HG02610 (cell line): ENCODE measurements around the gene LRRFIP2.

Experiments
- ATAC-seq: cut with Tn5 transposase; IDR thresholded peaks from one replicate; pipeline ENCODE4 v1.9.1; 2021; ENCODE audit warnings: mild to moderate bottlenecking, moderate library complexity; ENCODE audit not compliant: unreplicated experiment

Gene LRRFIP2

DNA sequence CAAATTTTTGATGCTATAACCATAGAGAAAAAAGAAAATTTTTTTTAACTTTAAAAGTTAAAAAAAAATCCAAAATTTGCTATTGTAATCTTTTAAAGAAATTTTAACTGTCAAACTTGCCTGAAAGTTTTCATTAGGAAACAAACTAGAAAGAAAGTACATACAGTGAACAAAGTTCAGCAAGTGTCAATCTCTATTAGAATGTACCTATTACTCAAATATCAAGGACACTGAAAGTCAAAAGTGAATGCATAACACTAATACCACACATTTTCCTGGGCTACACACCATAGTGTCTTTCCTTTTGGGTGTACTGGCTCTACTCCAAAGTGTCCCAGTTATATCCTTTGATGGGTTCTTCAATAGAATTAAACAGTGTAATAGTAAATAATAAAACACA lies 56.8 kb downstream of the LRRFIP2 start:
- no peak for ATAC-seq

DNA sequence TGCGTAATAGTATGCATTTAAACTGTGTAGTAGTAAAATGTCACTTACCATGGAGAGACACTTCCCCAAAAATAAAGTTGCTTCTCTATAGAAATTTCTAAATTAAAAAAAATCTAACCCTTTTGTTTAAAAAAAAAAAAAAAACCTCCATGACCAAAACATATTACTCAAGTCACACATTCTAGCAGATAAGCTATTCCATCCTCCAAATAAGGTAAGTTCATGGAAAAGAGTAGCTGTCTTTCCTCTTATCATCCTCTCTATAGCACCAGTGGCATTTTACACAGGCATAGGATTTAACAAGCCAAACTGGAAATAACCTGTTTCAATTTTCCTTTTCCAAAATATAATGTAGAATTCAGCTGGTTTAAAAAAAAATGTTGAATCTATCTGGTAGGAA lies 57.4 kb downstream of the LRRFIP2 start:
- no peak for ATAC-seq

DNA sequence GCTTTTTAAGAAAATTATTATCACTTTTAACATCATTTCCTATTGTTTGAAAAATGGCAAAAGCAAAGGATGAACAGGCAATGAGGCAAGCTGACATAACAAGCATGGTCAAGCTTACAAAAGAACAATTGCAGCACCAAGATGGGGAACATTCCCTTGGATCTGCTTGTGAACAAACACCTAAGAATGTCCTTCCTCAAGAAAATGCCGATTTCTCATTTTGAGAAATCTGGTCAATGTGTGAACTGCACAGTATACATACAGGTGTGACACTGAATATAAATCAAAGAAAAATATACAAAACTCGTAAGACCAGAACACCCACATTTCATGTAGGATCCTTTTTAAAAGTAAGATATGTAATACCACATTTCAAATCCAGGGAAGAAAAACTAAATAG lies 58.9 kb downstream of the LRRFIP2 start:
- ATAC-seq: no peak

DNA sequence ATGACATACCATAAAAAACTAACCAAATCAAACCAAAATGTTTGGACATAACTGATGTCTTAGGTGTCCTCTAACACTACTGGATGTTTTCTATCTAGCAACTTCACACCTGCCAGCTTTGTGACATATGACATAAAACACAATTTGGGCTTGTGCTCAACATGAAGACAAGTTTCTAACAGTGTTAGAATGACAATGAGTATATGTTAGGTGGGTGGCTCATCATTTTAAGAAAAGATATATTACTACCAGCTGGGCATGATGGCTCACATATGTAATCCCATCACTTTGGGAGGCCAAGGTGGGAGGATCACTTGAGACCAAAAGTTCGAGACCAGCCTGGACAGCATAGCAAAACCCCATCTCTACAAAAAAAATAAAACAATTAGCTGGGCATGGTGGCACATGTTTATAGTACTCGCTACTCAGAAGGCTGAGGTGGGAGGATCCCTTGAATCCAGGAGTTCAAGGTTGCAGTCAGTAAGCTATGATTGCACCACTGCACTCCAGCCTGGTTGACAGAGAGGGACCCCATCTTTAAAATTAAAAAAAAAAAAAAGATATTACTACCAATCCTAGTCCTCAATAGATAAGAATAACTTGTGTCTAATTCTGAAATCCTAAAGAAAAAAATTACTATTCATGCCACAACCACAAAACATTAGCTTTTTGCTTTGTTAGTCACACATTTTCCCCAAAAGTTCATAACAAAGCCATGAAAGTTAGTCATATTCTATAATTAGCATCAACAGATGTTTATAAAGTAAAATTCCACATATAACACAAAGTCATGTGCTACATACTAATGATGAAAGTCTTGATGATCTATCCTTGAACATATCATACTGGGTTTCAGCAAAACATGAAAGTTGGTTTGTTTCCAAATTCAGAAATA lies 59.9 kb downstream of the LRRFIP2 start:
- peak; percentile 58 for ATAC-seq

DNA sequence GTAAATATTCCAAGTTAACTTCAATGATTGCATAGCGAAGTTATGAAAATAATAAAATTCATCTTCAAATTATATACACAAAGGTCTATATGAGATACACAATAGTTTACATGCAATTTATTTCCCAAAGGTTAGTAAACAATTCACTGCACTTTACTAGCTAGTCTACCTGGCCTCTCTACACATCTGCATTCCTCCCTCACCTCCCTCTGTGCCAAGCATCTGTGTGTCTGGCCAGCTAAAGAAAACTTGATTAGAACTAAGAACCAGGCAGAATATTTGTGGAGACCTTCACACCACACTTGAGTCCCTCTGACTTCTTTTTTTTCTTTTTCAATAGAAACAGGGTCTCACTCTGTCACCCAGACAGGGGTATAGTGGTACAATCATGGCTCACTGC lies 61.4 kb downstream of the LRRFIP2 start:
- no peak for ATAC-seq

DNA sequence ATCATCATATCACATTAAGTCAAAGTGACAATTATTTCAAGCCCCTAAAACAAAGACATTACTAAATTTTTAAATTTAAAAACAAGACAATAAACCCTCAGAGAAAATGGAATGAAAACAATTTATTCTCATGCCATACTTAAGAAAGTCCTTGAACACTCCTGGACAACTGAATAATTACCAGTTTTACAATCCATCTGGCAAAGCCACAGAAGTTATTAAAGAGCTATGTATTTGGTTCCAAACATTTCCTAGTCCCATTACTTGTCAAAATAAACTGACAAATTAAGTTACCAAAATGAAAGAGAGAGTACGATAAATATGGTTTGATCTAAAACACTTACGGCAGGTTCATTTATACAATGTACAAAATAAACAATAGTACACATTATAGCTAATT lies 63.2 kb downstream of the LRRFIP2 start:
- no peak for ATAC-seq

DNA sequence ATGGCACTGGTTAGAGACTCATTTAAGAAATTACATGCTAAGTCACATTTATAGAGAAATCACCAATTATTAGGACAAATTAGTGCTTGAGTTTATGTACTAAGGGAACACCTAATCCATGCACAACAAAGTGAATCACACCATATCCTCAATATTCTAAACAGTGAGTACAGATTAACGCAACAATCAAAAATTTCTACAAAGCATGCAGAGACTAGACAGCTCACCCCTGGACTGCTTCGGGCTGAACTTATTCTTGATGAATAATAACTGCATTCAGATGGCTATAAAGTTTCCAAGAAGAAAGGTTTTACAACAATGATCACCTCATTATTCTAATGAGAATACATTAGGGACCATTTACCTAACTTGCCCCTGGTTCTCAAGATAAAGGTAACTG lies 66.5 kb downstream of the LRRFIP2 start:
- ATAC-seq: no peak

DNA sequence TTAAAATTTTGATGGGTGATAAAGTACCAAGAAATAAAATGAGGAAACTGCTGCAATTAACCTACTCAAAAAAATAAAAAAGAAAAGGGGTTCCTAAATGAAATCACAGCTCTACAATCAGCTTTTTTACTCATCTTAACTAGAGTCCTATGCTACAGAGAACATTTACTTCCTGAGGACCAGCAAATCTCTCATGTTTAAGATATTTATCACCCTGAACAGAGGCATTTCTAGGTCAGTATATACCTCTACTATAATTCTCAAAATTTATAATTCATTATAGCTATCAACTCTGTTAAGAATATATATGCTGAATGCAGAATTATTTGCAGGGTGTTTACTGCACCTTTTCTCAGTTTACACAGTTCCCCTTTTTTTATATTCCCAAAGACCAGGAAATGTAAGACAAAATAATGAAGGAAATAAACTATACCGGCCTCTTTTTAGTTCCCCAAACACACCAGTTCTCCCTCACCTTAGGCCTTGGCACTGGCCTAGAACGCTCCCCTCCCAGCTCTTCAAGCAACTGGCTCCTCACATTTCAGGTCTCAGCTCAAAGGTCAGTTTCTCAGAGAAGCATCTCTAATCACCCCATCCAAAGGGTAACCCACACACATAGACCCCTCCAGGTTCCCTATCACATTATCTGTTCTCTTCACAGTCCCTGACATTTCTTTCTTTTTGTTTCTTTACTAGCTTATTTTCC lies 71.1 kb downstream of the LRRFIP2 start:
- no peak for ATAC-seq

DNA sequence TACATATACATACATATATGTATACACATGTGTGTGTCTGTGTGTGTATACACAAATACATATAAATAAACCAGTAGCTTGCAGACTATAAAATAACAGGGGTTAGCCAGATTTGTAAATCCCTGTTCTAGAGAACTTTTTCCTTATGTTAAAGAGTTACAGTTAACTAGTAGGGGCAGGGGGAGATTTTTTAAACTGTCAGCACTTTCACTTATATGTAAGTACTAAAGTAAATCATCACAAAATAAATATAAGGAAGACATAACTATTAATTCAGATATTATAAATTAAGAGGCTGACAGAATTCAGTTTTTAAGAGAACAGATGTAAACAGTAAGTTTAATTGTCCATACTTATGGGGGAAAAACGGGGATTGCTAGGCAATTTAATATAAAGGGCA lies 74.0 kb downstream of the LRRFIP2 start:
- no peak for ATAC-seq

DNA sequence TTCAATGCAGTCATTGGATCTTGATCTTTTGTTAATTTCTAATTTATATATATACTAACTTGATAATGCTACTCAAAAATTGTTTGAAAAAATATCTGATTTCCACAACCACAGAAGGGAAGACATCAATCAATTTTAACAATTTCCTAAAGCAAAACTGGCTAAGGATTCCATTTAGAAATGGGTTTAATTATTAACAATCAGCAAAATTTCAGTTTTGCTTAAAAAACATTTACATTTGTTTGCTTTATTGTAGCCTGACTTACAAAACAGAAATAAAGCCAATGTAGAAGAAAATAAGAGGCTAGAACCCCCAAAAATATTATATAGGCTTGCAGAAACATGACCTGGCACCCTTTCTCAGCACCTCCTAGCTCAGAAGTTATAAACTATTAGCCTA lies 74.9 kb downstream of the LRRFIP2 start:
- ATAC-seq: no peak

DNA sequence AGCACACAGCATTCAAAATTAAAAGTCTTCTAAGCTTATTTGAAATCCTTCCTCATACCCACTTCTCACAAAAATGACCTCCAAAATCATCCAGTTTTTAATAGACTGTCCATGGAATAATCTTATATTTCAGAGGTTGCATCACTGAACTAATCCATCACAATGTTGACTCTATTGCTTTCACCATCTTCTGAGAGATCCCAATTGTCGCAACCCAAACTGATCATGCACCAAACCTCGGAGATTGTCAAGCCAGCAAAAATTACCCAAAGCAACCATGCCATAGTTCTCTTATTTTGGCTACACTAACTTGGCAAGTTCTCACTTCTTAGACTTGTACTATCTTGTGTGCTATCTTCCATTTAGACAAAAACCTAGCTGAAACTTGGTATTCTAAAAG lies 75.5 kb downstream of the LRRFIP2 start:
- no peak for ATAC-seq

DNA sequence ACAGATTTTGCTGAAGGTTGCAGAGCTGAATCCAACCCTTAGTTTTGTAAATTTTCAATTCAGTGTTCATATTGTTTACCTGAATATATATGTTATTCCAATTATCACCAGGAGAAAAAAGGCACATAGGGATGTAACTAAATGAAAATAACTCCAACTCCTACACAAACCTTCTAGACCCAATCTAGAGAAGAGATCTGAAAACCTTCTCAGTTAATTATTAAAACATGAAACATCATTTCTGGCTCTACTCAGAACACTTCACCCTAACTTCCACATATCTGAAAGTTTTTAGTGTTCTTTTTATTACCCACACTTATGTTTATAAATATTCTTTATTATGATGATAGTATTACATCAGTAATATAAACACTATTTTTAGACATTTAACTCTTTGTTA lies 76.6 kb downstream of the LRRFIP2 start:
- ATAC-seq: no peak

DNA sequence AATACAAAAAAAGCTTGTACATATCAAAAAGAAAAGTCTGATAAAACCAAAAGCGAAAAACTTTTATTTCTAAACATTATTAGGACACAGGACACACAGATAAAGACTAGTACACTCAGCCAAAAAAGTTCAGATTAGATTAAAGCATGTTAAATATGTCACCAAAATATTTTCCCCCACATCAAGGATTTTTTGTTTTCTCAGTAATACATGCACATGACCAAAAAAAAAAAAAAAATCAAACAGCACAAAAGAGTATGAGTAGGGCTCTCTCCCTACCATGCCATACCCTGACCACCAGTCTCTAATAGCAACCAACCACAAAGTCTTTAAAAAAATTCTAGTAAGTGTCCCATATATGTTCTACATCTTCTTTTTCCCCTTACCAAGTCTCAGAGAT lies 77.4 kb downstream of the LRRFIP2 start:
- ATAC-seq: no peak

DNA sequence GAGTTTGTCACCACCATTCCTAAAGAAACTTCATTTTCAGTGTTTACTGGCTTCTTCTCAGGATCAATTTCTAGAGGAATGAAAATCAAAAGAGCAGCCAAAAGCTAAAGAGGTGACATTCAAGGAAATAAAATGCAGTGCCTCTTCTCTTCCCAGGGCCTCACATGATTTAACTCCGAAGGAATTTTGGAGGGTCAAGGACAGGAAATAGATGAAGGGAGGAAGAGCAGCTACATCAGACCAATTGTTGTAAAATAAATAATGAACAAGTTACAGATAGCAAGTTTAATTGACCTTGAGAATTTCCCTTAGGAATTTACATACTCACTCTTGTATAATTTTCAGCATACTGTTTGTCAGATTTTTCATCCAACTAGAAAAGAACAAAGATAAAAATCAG lies 78.1 kb downstream of the LRRFIP2 start:
- no peak for ATAC-seq

DNA sequence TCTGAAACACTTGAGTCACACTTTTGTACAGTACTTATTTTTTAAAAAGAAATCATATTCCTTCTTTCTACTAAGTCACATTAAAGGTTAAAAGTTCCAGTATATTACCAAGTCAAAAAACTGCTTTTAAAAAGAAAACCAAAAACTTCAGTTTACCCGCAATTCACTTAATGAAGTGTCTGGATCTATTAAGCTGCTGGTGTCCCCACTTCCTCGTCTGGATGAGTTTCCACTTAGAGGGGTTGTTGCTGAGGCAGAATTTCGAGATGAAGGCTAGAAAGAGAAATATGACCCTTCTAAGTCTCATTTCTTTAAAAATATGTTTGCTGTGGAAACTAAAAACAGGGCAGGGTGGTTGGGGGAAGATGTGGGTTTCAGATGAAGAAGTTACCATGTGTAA lies 79.7 kb downstream of the LRRFIP2 start:
- ATAC-seq: no peak

DNA sequence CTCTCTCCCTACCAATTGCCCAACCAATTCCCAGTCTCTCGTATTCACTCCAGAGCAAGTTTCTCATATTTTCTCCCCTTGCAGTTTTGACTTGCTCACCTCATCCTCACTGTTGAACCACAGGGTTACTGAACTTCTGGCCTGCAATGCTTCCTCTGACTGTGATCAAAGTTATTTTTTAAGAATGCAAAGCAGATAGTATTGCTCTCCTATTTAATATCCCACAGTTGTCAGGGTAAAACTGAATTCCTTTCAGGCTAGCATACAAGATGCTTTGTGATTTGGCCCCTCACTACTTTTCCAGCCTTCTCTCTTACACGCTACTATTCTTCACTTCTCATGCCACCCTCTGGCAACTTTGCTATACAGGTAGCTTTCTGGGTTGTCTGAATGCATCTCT lies 80.9 kb downstream of the LRRFIP2 start:
- no peak for ATAC-seq

DNA sequence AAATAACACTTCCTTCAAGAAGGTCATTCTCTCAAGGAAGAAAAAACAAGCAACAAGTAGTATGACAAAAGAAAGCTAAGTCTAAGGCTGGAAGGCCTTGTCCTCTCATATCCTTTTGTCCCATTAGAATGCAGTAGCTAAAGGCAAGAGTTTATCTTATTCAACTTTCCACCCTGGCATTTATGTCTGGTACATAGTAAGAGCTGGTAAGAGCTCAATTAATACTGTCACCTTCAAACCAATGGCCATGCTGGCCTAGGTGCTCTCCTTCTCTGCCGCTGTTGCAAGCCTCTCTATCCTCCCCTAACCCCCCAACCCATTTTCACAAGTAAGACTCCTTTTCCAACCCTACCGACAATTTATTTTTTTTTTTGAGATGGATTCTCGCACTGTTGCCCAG lies 81.9 kb downstream of the LRRFIP2 start:
- ATAC-seq: no peak

DNA sequence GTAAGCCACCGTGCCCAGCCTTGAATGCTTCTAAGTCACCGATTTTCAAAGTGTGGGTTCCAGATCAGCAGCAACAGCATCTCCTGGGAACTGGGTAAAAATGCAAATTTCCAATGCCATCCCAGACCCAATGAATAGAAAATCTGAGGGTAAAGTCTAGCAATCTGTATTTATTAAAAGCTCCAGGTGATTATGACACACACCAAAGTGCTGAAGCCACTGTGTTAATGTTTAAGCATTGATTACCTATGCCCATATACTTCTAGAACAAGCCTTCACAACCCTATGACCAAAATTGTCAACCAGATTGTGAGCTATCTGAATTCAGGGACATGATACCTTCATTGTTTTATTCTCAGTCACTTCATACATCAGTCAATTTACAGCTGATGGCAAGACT lies 86.5 kb downstream of the LRRFIP2 start:
- no peak for ATAC-seq

DNA sequence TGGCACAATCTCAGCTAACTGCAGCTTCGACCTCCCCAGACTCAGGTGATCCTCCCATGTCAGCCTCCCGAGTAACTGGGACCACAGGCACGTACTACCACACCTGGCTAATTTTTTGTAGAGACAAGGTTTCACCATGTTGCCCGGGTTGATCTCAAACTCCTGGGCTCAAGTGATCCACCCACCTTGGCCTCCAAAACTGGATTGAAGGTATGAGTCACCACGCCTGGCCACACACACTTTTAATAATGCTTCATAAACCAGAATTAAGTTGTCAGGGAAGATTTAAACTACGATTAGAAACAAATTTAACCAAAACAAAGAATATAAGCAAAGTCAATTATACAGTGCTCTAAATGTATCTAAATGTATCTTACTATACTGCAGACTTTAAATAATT lies 87.5 kb downstream of the LRRFIP2 start:
- no peak for ATAC-seq

DNA sequence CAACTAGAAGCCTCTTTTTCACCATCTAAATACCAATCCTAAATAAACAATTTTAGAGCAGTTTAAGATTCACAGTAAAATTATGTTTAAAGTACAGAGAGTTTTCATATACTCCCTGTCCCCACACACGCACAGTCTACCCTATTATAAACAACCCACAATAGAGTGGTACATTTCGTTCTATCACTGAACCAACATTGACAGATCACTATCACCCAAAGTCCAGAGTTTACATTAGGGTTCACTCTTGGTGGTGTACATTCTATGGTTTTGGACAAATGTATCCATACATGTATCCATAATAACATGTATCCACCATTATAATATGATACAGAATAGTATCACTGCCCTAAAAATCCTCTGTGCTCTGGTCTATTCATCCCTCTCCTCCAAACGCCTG lies 92.1 kb downstream of the LRRFIP2 start:
- no peak for ATAC-seq

DNA sequence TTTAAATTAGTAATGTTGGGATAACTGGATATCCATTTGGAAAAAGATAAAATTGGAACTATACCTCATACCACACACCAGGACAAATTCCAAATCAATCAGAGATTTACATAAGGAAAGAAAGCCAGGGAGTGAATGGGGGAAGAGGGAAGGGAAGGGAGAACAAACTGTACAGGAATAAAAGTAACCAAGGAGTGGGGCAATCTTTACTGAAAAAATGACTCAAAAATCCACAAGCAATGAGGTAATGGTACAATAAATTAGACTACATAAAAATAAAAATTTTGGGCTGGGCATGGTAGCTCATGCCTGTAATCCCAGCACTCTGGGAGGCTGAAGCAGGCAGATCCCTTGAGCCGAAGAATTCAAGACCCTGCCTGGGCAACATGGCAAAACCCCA lies 98.4 kb downstream of the LRRFIP2 start:
- ATAC-seq: no peak

DNA sequence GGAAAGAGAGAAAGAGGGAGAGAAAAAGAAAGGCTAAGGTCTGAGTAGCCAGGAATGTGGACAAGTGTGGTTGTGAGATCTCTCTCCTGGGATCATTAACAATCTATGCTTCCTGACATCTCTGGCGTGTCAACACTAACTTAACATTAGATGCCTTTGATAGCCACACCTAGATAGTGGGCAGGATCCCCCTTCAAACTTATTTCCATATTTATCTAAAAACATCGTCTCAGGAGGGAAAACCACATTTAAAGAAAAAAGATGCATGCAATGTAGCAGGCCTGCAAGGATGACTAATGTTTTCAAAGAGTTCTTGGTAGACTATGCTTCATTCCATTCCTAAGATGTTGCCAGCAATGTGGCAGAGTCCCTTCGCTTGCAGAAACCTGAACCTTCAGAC lies 100.2 kb downstream of the LRRFIP2 start:
- ATAC-seq: no peak
